CD4-positive, alpha-beta T cell treated with Interleukin-15 for 4 hours (primary cell): ENCODE data around the gene CABLES2.

Experiments used
- DNase-seq: peaks from one replicate; pipeline ENCODE4 v3.0.0-alpha.2; 2020; ENCODE audit warnings: low spot score

The CABLES2 gene

DNA sequence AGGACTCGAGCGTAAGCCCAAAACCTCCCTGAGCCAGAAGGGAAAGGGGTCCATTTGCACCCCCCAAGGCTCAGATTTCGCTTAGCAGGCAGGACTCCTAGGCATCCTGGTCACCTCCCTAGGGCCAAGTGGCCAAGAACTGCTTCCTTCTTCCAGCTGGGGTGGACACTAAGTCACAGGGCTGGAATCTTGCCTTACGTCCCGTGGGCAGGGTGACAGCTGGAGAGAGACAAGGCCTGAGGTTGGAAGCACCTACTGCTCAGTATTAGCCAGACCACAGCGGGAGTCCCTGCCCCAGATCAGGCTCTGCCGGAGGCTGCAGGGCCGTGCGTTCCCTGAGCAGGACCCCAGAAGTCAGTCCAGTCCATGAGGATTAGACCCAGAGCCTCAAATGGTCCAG lies 59.6 kb downstream of the CABLES2 start:
- DNase-seq: no peak

DNA sequence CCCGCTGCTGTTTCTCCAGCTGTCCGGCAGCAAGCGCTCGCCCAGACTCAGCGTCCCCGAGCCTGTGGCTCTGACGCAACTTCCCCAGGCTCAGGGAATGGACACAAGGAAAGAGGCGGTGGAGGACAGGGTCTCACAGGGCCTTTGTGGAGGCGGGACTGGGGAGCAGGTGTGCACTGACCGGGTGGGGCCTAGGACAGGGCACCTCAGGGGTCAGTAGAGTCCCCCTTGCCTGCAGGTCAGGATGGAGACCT lies 60.0 kb downstream of the CABLES2 start:
- DNase-seq: no peak

DNA sequence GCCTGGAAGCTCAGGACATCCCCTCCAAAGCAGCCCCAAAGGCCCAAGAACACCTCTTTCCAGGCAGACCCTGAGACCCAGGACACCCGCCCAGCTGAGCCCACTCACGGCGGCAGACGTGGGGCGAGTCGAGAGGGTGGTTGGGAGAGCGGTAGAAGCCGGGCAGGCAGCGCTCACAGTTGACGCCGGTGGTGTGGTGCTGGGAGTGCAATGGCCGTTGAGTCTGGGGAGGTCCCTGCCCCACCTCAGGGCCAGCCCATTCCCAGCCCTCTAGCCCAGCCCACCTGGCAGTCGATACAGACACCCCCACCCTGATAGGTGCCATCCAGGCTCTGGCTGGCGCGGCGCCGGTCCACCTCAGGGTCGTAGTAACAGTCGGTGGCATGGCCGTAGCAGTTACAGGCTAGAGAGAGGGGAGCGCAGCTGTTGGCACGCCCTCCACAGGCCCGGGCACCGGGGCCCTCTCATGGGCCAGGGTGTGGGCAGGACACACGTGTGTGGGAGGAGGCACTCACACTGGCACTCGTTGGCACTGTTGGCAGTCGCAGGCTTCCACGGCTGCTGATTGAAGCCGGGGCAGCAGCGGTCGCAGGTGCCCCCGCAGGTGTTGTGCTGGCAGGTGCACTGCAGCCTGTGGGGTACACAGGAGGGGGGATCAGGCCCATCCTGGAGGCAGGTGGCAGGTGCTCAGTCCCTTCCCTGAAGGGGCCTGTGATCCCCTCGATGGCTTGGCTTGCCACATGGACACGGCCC lies 60.5 kb downstream of the CABLES2 start:
- no peak for DNase-seq

DNA sequence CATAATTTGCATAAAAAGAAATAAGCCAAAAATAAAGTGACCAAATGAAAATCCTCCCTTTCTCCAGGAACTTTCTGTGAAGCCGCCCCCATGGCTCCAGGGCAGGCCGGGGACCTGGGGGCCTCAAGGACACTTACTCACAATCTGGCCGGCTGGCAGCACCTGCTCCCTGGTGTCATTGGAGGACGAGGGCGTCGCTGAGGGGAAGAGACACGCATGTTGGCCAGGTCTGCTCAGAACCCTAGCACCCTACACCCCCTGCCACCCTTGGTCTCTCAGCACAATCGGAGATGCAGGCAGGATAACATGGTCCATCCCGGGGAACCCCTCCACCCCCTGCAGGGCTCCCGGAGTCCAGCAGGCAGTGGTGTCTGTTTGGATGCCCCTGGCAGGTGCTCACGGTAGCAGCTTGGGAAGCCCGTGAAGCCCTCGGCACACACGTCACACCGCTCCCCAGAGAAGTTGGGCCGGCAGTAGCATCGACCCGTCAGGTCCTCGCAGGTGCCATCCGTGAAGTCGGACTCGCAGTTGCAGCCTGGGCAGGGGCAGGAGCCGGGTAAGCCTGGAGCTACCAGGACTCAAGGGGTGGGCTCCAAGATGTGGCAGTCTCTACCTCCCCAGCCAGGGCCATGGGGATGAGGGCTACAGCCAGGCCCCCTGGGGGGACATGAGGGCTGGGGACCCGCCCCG lies 61.3 kb downstream of the CABLES2 start:
- no peak for DNase-seq

DNA sequence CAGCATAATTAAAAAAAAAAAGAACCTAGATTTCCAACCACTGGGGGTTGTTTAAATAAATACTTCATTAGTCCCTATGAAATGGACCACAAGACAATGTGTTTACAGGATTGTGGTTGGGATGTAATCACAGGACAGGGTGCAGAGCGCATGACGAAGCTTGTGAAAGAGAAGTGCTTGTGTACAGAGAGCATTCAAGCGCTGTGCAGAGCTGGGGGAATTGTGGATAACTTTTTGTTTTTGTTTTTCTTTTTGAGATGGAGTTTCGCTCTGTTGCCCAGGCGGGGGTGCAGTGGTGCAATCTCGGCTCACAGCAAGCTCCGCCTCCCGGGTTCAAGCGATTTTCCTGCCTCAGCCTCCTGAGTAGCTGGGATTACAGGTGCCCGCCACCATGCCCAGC lies 62.3 kb downstream of the CABLES2 start:
- no peak for DNase-seq

DNA sequence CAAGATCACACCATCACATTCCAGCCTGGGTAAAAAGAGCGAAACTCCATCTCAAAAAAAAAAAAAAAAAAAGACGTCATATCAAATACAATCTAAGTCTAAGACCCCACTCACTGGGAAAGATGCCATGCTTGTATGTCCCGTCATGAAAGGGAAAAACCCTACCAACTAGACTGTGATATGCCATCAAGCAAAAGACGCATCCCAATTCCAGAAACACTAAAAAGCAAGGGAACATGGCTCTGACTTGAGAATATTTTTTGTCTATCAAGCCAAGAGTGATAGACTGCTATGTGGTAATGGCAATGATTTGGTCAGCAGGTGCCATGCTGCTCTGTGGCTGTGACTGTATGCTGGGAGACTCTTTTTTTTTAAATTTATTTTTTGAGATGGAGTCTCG lies 63.0 kb downstream of the CABLES2 start:
- no peak for DNase-seq

DNA sequence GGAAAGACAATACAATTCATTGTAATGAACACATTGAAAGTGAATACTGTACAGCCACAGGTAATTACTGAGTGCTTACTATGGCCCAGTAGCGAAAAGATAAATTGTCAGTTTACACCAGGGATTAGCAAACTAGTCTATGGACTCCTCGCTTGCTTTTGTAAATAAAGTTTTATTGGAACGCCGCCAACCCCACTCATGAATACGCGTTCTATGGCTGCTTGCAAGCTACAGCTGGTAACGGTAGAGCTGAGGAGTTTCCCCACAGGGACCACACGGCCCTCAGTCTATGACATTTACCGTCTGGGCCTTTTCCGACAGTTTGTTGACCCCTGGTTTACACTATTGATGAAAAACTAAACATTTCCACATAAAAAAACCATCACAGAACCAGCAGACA lies 64.2 kb downstream of the CABLES2 start:
- DNase-seq: no peak

DNA sequence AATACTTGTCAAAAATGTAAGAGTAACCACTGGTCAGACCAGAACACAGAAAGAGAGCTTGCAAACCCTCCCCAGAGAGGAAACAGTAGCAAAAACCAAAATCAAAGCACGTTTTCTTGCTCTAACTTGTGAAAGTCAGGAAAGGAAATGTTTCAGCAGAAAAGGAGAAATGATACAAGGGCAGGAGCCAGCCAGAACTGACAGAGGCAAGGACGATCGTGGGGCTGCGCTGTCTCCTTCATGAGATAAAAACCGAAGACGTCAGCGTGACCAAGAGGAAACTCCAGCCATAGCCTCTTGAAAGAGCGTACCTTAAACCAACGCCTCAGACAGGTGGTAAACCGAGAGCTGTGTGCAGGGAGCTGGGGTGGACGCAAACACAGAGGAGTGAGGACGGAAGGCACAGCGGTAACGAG lies 67.4 kb downstream of the CABLES2 start:
- DNase-seq: no peak
